Liver (tissue), 3 donors: Measurements from ENCODE around the gene CNTN5.

Source experiments
- EGR1 ChIP-seq, 2 donors: IDR thresholded peaks; 2 replicates each; pipeline ENCODE4 v1.6.1; 2016 to 2018; ENCODE audit warnings: antibody characterized with exemption in 2 of 2, low read depth in 2 of 2
- JUND ChIP-seq, 2 donors: IDR thresholded peaks; 2 replicates each; pipeline ENCODE4 v1.6.1; 2016; ENCODE audit warnings: antibody characterized with exemption in 2 of 2
- MAX ChIP-seq: IDR thresholded peaks from 2 replicates; pipeline ENCODE4 v1.6.1; 2016; ENCODE audit warnings: antibody characterized with exemption
- TAF1 ChIP-seq: conservative IDR thresholded peaks from 2 replicates; pipeline ENCODE4 v1.6.1; 2016; ENCODE audit warnings: antibody characterized with exemption, mild to moderate bottlenecking
- YY1 ChIP-seq: IDR thresholded peaks from 2 replicates; pipeline ENCODE4 v1.6.1; 2016; ENCODE audit warnings: antibody characterized with exemption, mild to moderate bottlenecking
- ZBTB33 ChIP-seq: IDR thresholded peaks from 2 replicates; pipeline ENCODE4 v1.6.1; 2016; ENCODE audit warnings: antibody characterized with exemption
- TF ChIP-seq, protein P1 (sequence below): fragments of 150-350 bp; IDR thresholded peaks from 2 replicates; pipeline ENCODE4 v1.5.1; 2017; ENCODE audit warnings: improper control_type of control experiment, low read depth, low read length; ENCODE audit not compliant: missing input control
- donor health status: healthy.
- donor health status: healthy.

DNA sequence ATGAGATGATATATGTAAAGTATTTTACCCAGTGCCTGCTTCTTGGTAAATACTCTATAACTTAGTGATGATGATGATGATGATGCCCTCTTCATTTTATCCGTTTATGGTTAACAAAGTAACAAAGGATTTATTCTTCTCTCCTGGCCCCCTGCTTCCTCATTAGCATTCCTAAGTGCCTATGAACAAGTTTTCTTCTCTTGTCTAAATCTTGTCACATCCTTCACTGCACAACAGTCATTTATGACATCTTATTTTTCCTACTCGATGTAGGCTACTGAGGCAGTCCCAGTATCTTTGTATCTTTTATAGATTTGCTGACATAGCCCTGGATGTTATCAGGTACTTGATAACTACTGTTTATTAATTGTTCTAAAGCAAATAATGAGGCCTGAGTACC is 911.9 kb downstream of the CNTN5 start:
- TF ChIP-seq, protein P1, sequence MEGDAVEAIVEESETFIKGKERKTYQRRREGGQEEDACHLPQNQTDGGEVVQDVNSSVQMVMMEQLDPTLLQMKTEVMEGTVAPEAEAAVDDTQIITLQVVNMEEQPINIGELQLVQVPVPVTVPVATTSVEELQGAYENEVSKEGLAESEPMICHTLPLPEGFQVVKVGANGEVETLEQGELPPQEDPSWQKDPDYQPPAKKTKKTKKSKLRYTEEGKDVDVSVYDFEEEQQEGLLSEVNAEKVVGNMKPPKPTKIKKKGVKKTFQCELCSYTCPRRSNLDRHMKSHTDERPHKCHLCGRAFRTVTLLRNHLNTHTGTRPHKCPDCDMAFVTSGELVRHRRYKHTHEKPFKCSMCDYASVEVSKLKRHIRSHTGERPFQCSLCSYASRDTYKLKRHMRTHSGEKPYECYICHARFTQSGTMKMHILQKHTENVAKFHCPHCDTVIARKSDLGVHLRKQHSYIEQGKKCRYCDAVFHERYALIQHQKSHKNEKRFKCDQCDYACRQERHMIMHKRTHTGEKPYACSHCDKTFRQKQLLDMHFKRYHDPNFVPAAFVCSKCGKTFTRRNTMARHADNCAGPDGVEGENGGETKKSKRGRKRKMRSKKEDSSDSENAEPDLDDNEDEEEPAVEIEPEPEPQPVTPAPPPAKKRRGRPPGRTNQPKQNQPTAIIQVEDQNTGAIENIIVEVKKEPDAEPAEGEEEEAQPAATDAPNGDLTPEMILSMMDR: no peak
- TF ChIP-seq MAX (no peak), YY1 (no peak), ZBTB33 (no peak), TAF1 (no peak), EGR1 (IDR thresholded peaks at IDR 0.05; ENCODE audit: low read depth in 2 of 2) (no peak), JUND (IDR thresholded peaks at IDR 0.05) (no peak)
